Muscle of leg (tissue), 11 donors: ENCODE measurements around the gene PWWP2B. TPM values are rescaled to one million over a fixed set of nuclear protein-coding genes. Genes with fewer than 3 reads are reported as not detected.

ENCODE experiments used
- DNase-seq: peaks from one replicate; pipeline ENCODE4 v3.0.0; 2013
- H3K27ac ChIP-seq: one replicate; pipeline ENCODE4 v1.5.1; 2013; ENCODE audit warnings: mild to moderate bottlenecking, low read length, control low read depth
- H3K27me3 ChIP-seq: one replicate; pipeline ENCODE4 v1.6.1; 2013; ENCODE audit warnings: low read length; ENCODE audit not compliant: control insufficient read depth, insufficient read depth
- H3K36me3 ChIP-seq: one replicate; pipeline ENCODE4 v1.6.1; 2013; ENCODE audit warnings: low read length; ENCODE audit not compliant: control insufficient read depth, insufficient read depth
- H3K4me1 ChIP-seq: one replicate; pipeline ENCODE4 v1.6.1; 2013; ENCODE audit warnings: low read length; ENCODE audit not compliant: control insufficient read depth, insufficient read depth
- H3K4me3 ChIP-seq: one replicate; pipeline ENCODE4 v1.5.1; 2013; ENCODE audit warnings: low read length, control low read depth
- H3K9me3 ChIP-seq: replicated peaks from 2 replicates; pipeline ENCODE4 v1.6.1; 2013; ENCODE audit warnings: low read depth, low read length; ENCODE audit not compliant: control insufficient read depth
- WGBS: methylation state at CpG from one replicate; pipeline ENCODE4 v1.1.5; 2013; ENCODE audit warnings: missing lambda C conversion rate; ENCODE audit not compliant: insufficient coverage; 5-methylcytosine and 5-hydroxymethylcytosine counted together
- polyA plus RNA-seq, 8 donors: library from polyadenylated mRNA; unstranded; fragments of 120-200 nt; gene quantifications; one replicate each; pipeline versions ENCODE4 v1.2.1 to v1.2.3, GENCODE V29; 2013; ENCODE audit warnings: inconsistent platforms in 1 of 8, low replicate concordance in 1 of 8; ENCODE audit not compliant: insufficient read length in 8 of 8, insufficient read depth in 1 of 8
- total RNA-seq: library from RNA; stranded (reverse); fragments of 120-200 nt; gene quantifications from one replicate; pipeline ENCODE4 v1.2.4, GENCODE V29; 2013

The PWWP2B gene
- total and polyA plus RNA-seq, 9 donors, result 5.8 to 15.1 (median 11.3) TPM

DNA sequence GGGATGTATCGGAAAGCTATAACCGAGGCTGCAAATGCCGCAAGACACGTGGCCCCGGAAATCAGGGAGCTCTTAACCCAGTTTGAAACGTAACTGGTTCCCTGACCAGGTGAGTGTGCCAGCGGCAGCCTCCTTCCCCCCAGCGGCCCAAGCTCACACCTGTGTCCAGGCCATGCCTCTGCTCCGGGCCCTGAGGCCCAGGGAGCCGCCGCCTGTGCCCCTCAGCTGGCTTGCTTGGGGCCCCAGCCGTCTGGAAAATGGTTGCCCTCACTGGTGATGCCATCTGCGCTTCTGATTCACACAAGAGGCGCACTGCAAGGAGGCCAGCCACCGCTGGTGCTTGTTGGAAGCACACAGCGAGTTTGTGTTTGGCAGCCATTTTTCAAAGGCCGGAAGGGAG, 9.2 kb downstream of the PWWP2B start:
- WGBS, result 89% methylated on average over 16 of the region's 17 CpGs
- DNase-seq, result no peak
- peaks cover 49% of the 10 kb centered on the region for H3K4me1 ChIP-seq
- H3K27me3 ChIP-seq, result no peaks in the 10 kb centered on the region
- H3K27ac ChIP-seq, result no peak overlapping the region
- H3K4me3 ChIP-seq, result no peak overlapping the region
- no peaks in the 10 kb centered on the region for H3K9me3 ChIP-seq
- peaks cover 22% of the 10 kb centered on the region for H3K36me3 ChIP-seq

DNA sequence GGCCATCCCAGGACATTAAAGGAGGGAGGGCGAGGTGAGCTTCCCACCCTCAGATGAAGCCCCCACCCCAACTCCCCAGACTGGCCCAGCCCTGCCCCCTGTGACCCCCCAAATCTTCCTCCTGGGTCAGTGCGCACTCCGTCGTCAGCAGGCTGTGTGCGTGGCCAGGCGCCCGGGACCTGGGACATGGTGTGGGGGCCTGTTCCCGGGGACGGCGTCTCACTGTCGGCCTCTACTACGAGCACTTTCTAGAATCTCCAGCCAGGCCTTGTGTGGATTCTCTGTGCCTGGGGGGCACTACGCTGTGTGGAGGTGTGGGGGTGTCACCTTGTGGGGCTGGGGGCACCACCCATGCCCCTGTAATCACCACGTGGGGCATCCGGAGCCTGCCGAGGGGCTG, 9.8 kb downstream of the PWWP2B start:
- Histone ChIP-seq H3K9me3 (no peaks in the 10 kb centered on the region), H3K27ac (no peak overlapping the region), H3K36me3 (peaks cover 22% of the 10 kb centered on the region), H3K4me1 (peaks cover 49% of the 10 kb centered on the region), H3K4me3 (no peak overlapping the region), H3K27me3 (no peaks in the 10 kb centered on the region)
- no peak for DNase-seq
- WGBS, result 95% methylated on average over 4 of the region's 16 CpGs

DNA sequence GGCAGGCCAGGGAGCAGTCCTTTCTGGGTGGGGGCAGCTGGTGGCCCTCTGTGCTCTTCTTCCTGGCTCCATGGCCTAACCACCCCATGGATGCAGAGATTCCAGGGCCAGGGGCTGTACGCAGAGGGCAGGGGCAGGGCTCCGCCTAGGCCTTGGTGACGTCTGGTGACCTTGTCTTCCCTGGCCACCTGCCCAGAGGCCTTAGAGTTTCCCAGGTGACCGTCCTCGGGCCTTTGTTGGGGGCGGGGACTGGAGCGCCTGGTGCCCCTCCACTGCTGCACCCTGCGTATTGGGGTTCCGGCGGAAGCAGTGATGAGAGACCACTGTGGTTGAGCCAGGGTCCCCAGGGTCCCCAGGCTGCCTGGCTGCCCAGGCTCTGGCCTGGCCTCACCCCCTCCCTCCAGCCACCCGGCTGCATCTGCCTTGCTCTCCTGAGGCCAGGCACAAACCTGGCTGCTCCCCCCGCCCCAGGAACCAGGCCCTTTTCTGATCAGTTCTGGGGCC, 10.3 kb downstream of the PWWP2B start:
- Histone ChIP-seq H3K36me3 (peaks cover 22% of the 10 kb centered on the region), H3K9me3 (no peaks in the 10 kb centered on the region), H3K4me1 (peaks cover 53% of the 10 kb centered on the region), H3K4me3 (no peak overlapping the region), H3K27ac (peak overlapping the region; percentile 37), H3K27me3 (no peaks in the 10 kb centered on the region)
- 76% methylated on average over 10 of the region's 12 CpGs for WGBS
- no peak for DNase-seq

DNA sequence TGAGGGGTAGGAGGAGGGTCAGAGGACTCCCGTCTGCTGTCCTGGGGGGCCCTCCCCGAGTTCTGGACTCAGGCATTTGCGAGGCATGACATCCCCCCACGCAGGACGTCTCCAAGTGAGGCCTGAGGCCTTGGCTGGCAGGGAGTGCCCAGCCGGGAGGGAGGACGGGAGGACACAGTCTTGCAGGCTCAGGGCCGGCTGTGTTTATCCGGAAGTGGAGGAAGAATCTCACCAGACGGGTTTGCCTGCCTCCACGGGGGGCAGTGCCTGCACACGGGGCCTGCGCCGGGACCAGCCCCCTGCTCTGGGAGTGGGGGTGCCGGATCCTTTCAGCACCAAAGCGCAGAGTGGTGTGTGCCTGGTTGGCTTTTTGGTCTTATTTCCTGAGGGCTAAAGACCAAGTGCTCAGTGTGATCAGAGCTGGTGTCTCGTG, 10.9 kb downstream of the PWWP2B start:
- Histone ChIP-seq H3K36me3 (peaks cover 22% of the 10 kb centered on the region), H3K9me3 (no peaks in the 10 kb centered on the region), H3K4me1 (peaks cover 53% of the 10 kb centered on the region), H3K27me3 (no peaks in the 10 kb centered on the region), H3K27ac (peak overlapping the region; percentile 37), H3K4me3 (no peak overlapping the region)
- DNase-seq, result no peak
- WGBS, result 46% methylated on average over 15 of the region's 17 CpGs

DNA sequence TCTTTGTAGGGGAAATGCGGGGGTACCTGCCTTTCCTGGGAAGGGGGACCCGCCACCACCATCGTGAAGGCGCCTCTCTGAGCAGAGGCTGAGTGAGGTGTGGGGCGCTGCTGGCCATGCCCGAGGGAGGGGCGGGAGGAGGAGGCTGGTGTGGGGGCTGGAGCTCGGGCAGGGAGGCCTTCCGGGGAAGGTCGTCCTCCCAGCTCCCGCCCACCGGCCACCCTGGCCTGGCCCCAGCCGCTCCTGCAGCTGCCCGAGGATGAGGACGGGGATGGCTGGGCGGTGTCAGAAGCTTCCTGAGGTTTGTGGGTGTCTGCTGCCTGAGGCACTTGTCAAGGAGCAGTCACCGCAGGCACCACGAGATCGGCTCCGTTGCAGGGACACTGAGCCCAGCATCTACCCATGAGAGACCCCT, 11.4 kb downstream of the PWWP2B start:
- Histone ChIP-seq H3K4me3 (no peak overlapping the region), H3K9me3 (no peaks in the 10 kb centered on the region), H3K27me3 (no peaks in the 10 kb centered on the region), H3K4me1 (peaks cover 58% of the 10 kb centered on the region), H3K36me3 (peaks cover 22% of the 10 kb centered on the region), H3K27ac (peak overlapping the region; percentile 37)
- WGBS, result 22% methylated on average over 19 of the region's 20 CpGs
- DNase-seq, result no peak

DNA sequence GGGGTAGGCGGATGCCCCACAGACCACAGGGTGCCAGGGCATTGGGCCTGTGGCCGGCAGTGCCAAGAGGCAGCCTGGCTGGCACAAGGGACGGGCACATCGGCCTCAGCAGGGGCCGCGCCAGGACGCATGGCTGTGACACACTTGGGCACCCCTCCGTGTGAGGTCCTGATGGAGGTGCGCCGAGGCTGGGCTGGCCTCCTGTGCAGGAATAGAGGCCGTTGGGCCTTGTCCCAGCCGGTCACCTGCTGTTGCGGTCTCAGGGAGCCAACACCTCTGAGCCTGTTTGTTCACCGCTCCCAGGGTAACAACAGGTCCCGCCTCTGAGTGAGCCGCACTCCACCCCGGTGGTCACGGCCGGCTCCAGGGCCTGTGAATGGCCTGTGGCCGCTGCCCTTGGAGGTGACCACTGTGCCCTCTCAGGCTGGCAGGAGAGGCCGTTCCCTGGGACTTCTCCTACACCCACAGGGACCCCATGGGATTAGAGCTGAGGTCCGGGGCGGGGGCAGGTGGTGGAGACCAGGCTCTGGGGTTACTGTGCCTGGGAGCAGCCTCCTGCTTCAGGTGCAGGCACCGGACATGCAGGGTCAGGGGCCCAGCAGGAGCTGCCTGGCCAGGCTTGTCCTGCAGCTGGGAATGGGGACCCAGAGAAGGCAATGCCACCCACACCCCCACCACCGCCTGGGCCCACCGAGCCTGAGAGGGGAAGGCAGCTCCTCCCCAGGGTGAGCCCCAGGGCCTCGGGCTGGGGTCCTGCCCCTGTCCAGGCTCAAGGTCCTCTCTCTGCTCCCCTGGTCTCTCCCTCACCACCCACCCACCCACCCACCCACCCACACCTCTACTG, 12.0 kb downstream of the PWWP2B start:
- Histone ChIP-seq H3K4me1 (peaks cover 63% of the 10 kb centered on the region), H3K36me3 (peaks cover 22% of the 10 kb centered on the region), H3K9me3 (no peaks in the 10 kb centered on the region), H3K4me3 (no peak overlapping the region), H3K27me3 (no peaks in the 10 kb centered on the region), H3K27ac (no peak overlapping the region)
- WGBS, result 84% methylated on average over 23 of the region's 27 CpGs
- DNase-seq, result no peak

DNA sequence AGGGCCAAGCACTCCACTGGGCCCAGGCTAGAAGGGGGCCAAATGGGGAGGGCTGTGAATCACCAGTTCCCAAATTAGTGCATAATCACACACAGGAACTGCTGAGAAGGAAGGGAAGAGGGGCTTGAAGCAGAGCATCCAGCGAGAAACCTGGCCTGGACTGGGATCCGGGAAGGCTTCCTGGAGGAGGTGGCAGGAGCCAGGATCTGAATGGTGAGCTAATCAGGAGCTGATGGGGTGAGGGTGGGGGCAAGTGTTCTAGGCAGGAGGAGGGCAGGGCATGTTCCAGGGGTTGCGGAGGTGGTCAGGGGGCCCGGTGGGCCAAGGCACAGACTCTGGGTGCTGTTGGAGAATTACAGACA, 12.6 kb downstream of the PWWP2B start:
- no peak for DNase-seq
- no peaks in the 10 kb centered on the region for H3K27me3 ChIP-seq
- no peak overlapping the region for H3K27ac ChIP-seq
- peaks cover 65% of the 10 kb centered on the region for H3K4me1 ChIP-seq
- H3K9me3 ChIP-seq, result no peaks in the 10 kb centered on the region
- H3K4me3 ChIP-seq, result no peak overlapping the region
- H3K36me3 ChIP-seq, result peaks cover 22% of the 10 kb centered on the region
- 85% methylated on average over 4 of the region's 4 CpGs for WGBS

DNA sequence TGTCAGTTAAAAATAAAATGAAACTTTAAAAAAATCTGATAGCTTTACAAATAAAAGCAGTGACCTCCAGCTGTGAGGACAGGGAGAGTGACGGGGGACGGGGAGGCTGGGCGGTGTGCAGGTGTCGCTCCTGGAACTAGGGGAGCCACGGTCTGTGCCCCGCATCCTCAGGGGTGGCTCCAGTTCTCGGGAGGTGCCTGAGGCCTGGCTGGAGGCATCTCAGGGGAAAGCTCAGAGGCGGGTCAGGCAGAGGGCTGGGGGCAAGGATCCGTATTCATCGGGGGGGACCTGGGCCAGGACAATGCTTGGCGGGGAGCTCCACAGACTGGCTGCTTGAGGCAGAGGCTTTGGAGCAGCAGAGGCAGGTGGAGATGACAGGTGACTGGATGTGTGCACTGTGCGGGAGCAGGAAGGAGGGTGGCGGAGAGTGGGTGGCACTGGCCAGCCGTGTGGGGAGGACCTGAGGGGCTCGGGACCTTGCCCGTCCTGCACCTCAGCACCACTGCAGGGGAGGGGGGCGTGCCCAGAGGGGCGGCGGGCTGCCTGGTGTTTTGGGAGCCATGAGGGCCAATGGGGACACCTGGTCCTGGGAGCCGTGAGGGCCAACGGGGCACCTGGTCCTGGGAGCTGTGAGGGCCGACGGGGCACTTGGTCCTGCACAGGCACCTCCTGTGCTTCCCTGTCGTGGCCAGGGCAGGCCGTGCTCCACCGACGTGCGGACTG, 13.2 kb downstream of the PWWP2B start:
- no peak for DNase-seq
- 93% methylated on average over 26 of the region's 28 CpGs for WGBS
- H3K27ac ChIP-seq, result no peak overlapping the region
- no peaks in the 10 kb centered on the region for H3K9me3 ChIP-seq
- H3K4me1 ChIP-seq, result peaks cover 68% of the 10 kb centered on the region
- no peaks in the 10 kb centered on the region for H3K27me3 ChIP-seq
- peaks cover 20% of the 10 kb centered on the region for H3K36me3 ChIP-seq
- H3K4me3 ChIP-seq, result no peak overlapping the region

DNA sequence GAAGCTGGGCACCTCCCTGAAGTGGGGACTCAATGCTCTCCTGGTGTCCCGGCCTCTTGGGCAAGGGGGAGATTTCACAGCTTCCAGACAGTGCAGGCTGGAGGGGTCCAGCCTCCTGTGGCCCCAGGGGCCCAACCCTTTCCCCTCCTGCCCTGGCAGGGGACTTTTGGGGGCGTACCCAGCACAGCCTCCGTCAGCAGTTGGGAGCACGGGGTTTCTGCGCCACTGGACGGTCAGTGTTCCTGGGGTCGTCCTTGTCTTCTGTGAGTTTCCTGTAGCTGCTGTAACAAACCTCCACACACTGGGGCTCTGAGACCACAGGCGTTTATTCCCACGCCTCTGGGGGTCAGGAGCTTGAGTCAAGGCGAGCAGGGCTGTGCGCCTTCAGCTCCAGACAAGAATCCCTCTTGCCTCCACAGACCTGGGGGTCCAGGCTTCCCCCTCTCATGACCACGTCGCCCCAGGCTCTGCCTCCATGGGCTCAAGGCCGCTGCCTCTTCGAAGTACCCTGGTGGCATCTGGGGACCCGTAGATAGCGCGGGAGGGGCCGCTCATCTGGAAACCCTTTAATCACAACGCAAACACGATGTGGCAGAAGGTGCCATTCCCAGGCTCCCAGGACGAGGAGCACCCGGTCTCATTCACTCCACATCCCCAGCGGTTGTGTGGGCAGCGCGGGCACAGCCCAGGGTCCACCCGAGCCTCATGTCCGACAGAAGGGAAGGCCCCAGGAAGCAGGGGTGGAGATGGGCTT, 14.0 kb downstream of the PWWP2B start:
- Histone ChIP-seq H3K4me1 (peaks cover 71% of the 10 kb centered on the region), H3K27ac (peak overlapping the region; percentile 51), H3K9me3 (no peaks in the 10 kb centered on the region), H3K4me3 (no peak overlapping the region), H3K36me3 (peaks cover 13% of the 10 kb centered on the region), H3K27me3 (no peaks in the 10 kb centered on the region)
- no peak for DNase-seq
- 85% methylated on average over 22 of the region's 28 CpGs for WGBS
